Measurements from ENCODE around the gene TNS1. TPM values are rescaled to one million over a fixed set of nuclear protein-coding genes. Genes with fewer than 3 reads are reported as not detected.
A peak's percentile ranks its signal among the peaks of the same experiment; 100 is the strongest.

The TNS1 gene
- total RNA-seq, 2 donors from 2014 or later, result 1,255 to 1,508 TPM

- intact Hi-C loops (cut with DNase I), result no loop called here
- no peak for DNase-seq (ENCODE audit: low spot score)
These were observed 88.7 kb downstream of the TNS1 start for GRCh38 chr2:217914078-217914477.

GRCh38 chr2:217913436-217913835, 89.4 kb downstream of the TNS1 start:
- DNase-seq (ENCODE audit: low spot score), result no peak
- intact Hi-C loops (cut with DNase I), result no loop called here

GRCh38 chr2:217912098-217913024, 90.4 kb downstream of the TNS1 start:
- intact Hi-C loops (cut with DNase I), result no loop called here
- no peak for DNase-seq (ENCODE audit: low spot score)

DNA sequence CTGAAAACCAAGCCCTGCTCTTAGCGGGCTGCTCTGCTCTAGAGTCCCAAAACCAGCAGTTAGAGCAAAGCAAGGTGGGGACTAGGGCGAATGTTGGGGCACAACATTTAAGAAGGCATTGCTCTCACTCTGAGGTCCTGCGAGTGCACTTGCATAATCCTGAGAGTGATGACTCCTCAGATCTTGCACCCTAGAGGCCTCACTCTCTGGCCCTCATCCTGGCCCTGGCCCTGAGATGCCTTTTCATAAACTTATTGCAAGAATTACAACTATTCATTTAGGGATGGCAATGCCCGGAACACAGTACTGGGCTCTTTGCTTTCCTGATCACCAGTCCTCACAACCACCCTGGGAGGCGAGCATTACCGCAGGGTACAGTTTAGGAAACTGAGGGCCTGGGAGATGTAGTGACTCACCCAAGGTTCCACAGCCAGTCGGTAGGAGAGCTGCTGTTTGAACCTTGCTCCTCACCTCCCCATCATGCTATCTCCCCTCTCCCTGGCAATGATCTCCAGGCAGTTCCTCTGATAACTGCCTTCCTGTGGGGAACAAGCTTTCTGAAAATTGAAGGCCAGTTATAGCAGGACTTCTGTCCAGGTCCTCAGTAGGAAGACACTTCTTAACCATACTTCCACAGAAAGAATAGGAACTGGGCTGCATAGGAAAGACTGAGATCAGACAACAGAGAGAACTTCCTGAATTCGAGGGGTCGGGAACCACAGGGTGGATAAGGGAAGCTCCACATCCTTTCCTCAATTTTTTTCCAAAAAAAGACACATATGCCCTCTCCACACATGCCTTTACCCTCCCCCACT, 91.3 kb downstream of the TNS1 start:
- intact Hi-C loops (cut with DNase I), result no loop called here
- no peak for DNase-seq (ENCODE audit: low spot score)

GRCh38 chr2:217910875-217911212, 92.0 kb downstream of the TNS1 start:
- intact Hi-C loops (cut with DNase I), result no loop called here
- DNase-seq (ENCODE audit: low spot score), result no peak

GRCh38 chr2:217909156-217909820, 93.5 kb downstream of the TNS1 start:
- no peak for DNase-seq (ENCODE audit: low spot score)
- intact Hi-C loops (cut with DNase I), result loop anchor here in 1 of 2 donors (5.0 kb wide), 1 partner anchor 33 kb away; no protein-coding TSS in a partner anchor

DNA sequence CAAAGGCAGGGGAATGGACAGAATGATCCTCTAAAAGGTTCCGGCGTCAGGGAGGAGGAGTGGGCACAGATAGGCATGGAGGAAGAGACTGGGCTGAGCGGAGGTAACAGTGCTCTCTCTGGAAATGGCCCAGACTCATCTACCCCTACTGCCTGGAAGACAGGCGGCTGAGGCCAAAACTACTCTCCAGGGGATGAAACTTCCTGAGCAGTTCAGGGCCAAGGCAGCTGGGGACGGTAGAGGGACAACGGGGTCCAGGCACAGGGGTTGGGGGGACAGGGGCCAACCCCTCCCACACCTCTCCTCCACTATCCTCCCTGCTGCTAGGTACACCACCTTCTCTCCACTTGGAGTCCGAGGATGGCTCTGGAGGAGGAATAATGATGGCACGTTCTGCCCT, 94.3 kb downstream of the TNS1 start:
- no peak for DNase-seq (ENCODE audit: low spot score)
- intact Hi-C loops (cut with DNase I), result loop anchor here in 1 of 2 donors (5.0 kb wide), 1 partner anchor 34 kb away; no protein-coding TSS in a partner anchor

- intact Hi-C loops (cut with DNase I), result loop anchor here in 1 of 2 donors (5.0 kb wide), 1 partner anchor 35 kb away; no protein-coding TSS in a partner anchor
- no peak for DNase-seq (ENCODE audit: low spot score)
These were observed 95.5 kb downstream of the TNS1 start for GRCh38 chr2:217907266-217907665.

DNA sequence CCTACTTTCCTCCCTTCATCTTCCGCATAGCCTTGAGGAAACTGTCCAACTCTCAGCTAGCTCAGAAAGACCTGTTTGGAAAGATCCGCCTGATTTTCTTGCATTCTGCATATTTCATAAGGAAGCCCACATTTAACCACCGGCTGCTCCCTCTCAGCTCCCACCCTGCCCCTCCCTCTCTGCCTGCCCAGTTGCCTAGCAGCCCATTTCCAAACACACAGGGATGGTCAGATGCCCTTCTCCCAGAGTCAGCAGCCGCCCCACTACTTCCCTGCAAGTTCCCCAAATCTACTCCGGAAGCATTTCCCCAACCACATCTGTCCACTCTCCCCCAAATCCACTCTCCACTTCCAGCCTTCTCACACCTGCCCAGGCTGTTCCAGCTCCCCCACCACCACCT, 96.0 kb downstream of the TNS1 start:
- intact Hi-C loops (cut with DNase I), result loop anchor here in 1 of 2 donors (5.0 kb wide), 1 partner anchor 36 kb away; no protein-coding TSS in a partner anchor
- peak; percentile 90 for DNase-seq (ENCODE audit: low spot score)

DNA sequence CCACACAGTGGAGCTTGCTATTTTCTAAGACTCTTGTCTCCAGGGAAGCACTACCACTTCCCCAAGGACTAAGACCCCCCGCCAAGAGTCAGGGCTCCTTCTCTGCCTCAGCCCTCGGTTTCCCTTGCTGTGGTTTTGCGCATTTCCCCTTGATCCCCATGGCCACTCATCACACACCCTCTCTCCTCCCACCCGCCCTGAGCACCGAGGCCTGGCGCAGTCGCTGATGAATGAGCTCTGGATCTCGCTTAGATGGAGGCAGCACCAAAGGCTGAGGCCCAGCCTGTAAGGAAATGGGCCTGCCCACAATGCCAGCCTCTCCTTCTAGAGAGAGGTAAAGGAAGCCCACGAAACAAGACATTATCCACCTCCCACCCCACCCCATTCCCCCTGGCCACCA, 96.9 kb downstream of the TNS1 start:
- no peak for DNase-seq (ENCODE audit: low spot score)
- intact Hi-C loops (cut with DNase I), result loop anchor here in 1 of 2 donors (5.0 kb wide), 1 partner anchor 36 kb away; no protein-coding TSS in a partner anchor

GRCh38 chr2:217905395-217905794, 97.4 kb downstream of the TNS1 start:
- DNase-seq (ENCODE audit: low spot score), result no peak
- intact Hi-C loops (cut with DNase I), result loop anchor here in 1 of 2 donors (5.0 kb wide), 1 partner anchor 37 kb away; no protein-coding TSS in a partner anchor

GRCh38 chr2:217904614-217904965, 98.2 kb downstream of the TNS1 start:
- intact Hi-C loops (cut with DNase I), result loop anchor here in 1 of 2 donors (5.0 kb wide), 1 partner anchor 1063 kb away; no protein-coding TSS in a partner anchor
- no peak for DNase-seq (ENCODE audit: low spot score)

DNA sequence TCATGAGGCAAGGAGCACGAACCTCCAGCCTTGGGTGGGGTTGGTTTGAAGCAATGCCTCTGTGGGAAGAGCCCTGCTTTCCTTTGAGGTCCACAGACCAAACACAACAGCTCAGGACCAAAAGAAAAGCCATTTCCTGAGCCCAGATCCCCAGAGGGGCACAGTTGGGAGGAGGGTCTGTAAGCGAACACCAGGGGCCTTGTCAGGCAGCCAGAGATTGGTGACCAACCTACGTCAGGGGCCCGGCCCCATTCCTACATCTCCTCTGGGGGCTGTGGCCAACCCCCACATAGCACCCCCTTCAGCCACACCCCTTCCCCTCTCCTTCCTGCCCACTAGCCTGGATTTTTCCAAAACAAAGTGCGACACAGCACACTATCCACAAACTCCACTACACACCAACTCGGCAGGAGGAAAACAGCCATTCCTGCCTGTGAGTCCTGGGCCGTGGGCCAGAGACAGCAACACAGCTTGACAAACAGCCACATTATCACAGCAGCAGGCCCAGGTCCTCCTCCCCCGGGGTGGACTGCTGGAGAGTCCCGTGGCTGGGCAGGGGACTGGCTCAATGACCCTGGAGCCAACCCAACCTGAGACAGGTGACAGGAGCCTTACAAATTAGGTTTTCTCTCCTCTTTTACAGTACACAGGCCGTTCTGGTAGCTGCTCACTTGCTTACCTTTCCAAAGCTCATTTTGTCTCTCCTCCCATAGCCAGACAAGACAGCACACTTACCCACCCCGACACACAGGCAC, 98.8 kb downstream of the TNS1 start:
- intact Hi-C loops (cut with DNase I), result loop anchor here in 1 of 2 donors (5.0 kb wide), 1 partner anchor 1063 kb away; no protein-coding TSS in a partner anchor
- DNase-seq (ENCODE audit: low spot score), result peak; percentile 91

DNA sequence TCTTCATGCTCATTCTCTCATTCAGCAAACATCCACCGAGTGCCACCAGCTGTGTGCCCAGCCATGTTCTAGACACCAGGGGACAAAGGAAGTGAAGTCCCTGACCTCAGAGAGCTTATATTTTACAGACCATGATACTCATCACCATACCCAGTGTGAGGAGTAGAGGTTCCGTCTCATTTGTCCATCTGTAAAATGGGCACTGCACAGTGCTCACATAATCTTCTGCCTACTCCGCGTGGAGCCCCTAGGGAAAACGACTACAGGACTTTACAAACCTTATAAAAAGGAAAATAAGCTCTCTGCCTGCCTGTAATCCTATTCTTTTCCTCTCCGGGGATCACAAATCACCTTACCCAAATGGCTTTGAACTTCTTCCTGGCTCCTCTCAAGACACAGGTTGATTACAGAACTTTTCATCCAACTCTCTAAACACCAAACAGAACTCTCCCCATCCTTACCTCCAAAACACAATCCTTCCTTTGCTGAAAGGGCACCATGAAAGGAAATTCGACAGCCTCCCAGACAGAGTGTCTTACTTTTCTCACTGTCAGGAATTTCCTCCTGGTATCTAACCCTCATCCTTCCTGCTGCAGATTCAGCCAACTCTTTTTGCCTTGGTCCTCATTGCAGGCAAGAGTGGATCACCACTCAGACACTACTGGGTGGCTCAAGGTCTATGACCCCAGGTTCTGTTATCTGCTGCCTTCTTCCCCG, 99.5 kb downstream of the TNS1 start:
- DNase-seq (ENCODE audit: low spot score), result no peak
- intact Hi-C loops (cut with DNase I), result loop anchor here in 1 of 2 donors (5.0 kb wide), 1 partner anchor 1064 kb away; no protein-coding TSS in a partner anchor

GRCh38 chr2:217902379-217903141, 100.2 kb downstream of the TNS1 start:
- intact Hi-C loops (cut with DNase I), result loop anchor here in 1 of 2 donors (5.0 kb wide), 1 partner anchor 1065 kb away; no protein-coding TSS in a partner anchor
- DNase-seq (ENCODE audit: low spot score), result peak; percentile 95

DNA sequence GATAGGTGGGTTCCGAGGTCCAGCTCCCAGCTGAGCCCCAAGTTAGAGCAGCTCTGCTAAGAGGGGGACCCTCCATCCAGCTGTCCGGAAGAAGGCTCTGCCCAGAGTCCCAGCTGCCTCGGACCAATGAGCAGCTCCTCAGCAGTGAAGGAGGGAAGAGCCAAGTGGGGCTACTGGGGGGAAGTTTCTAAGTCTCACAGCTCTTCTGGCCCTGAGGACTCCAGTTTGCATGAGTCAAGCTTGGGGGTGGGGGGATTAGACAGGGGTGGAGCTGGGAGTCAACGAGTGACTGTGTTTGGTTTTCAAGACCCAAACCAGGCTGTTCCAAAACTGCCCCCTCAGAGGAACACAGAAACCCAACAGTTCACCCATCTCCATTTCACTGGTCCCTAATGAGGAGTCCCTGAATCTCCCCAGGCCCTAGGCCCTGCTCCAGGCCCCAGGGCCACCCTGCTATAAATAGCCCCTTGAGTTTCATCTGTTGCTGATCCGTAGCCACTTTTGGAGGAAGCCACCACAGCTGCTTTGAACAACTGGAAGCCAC, 100.9 kb downstream of the TNS1 start:
- DNase-seq (ENCODE audit: low spot score), result no peak
- intact Hi-C loops (cut with DNase I), result loop anchor here in 1 of 2 donors (5.0 kb wide), 1 partner anchor 1065 kb away; no protein-coding TSS in a partner anchor

- no peak for DNase-seq (ENCODE audit: low spot score)
- intact Hi-C loops (cut with DNase I), result loop anchor here in 1 of 2 donors (5.0 kb wide), 1 partner anchor 1066 kb away; no protein-coding TSS in a partner anchor
These were observed 101.4 kb downstream of the TNS1 start for GRCh38 chr2:217901400-217901799.
